Keratinocyte (primary cell): Measurements from ENCODE around the gene GRIA1. TPM values are rescaled to one million over a fixed set of nuclear protein-coding genes. Genes with fewer than 3 reads are reported as not detected.

ENCODE experiments used
- DNase-seq: peaks from one replicate; pipeline ENCODE4 v3.0.0-alpha.2; 2011; ENCODE audit warnings: low read depth, missing footprints, low spot score
- FAIRE-seq: peaks from 2 replicates; lab custom pipeline; 2011; peaks lifted over from hg19 to GRCh38; lab: Jason Lieb, UNC
- H2AFZ ChIP-seq: 2 replicates; pipeline ENCODE4 v1.6.0; 2012; ENCODE audit warnings: low read length, control low read depth, inconsistent platforms; ENCODE audit not compliant: control insufficient read depth
- H3K27ac ChIP-seq: 2 replicates; pipeline ENCODE4 v1.5.1; 2011; ENCODE audit warnings: low read length; ENCODE audit not compliant: control insufficient read depth, insufficient read depth
- H3K27me3 ChIP-seq: 3 replicates; pipeline ENCODE4 v1.6.0; 2011; ENCODE audit warnings: low read length; ENCODE audit not compliant: control insufficient read depth, insufficient read depth; ENCODE audit errors: extremely low read depth
- H3K36me3 ChIP-seq, 2 experiments: 2 replicates in 1 of 2; 3 replicates in 1 of 2; pipeline ENCODE4 v1.5.1; 2011; ENCODE audit warnings: low read length in 2 of 2, mild to moderate bottlenecking in 1 of 2; ENCODE audit not compliant: control insufficient read depth in 2 of 2, insufficient read depth in 2 of 2; ENCODE audit errors: extremely low read depth in 1 of 2
- H3K4me1 ChIP-seq: 3 replicates; pipeline ENCODE4 v1.5.1; 2011; ENCODE audit warnings: low read length; ENCODE audit not compliant: control insufficient read depth, insufficient read depth; ENCODE audit errors: extremely low read depth
- H3K4me2 ChIP-seq: 3 replicates; pipeline ENCODE4 v1.6.0; 2011; ENCODE audit warnings: low read depth, low read length; ENCODE audit not compliant: control insufficient read depth, insufficient read depth; ENCODE audit errors: extremely low read depth
- H3K4me3 ChIP-seq, 3 experiments: fragments of 200-600 bp in 1 of 3; sonication (generic) in 1 of 3; 2 replicates in 2 of 3; 3 replicates in 1 of 3; pipeline ENCODE4 v1.5.1; 2011 to 2016; ENCODE audit warnings: low read length in 3 of 3, mild to moderate bottlenecking in 3 of 3, control low read depth in 2 of 3, inconsistent platforms in 1 of 3, low read depth in 1 of 3, mixed read lengths in 1 of 3, mixed run types in 1 of 3, moderate library complexity in 1 of 3; ENCODE audit not compliant: control insufficient read depth in 2 of 3, insufficient read depth in 2 of 3; ENCODE audit errors: extremely low read depth in 1 of 3
- H3K79me2 ChIP-seq: 2 replicates; pipeline ENCODE4 v1.6.0; 2012; ENCODE audit warnings: low read length; ENCODE audit not compliant: control insufficient read depth, insufficient read depth
- H3K9ac ChIP-seq: 3 replicates; pipeline ENCODE4 v1.6.0; 2011; ENCODE audit warnings: low read length; ENCODE audit not compliant: control insufficient read depth, insufficient read depth; ENCODE audit errors: extremely low read depth
- H3K9me1 ChIP-seq: 3 replicates; pipeline ENCODE4 v1.6.0; 2011; ENCODE audit warnings: low read length; ENCODE audit not compliant: control insufficient read depth, insufficient read depth; ENCODE audit errors: extremely low read depth
- H3K9me3 ChIP-seq: 2 replicates; pipeline ENCODE4 v1.5.1; 2012; ENCODE audit warnings: low read depth, low read length; ENCODE audit not compliant: control insufficient read depth
- H4K20me1 ChIP-seq: 3 replicates; pipeline ENCODE4 v1.6.0; 2011; ENCODE audit warnings: low read length; ENCODE audit not compliant: control insufficient read depth, insufficient read depth; ENCODE audit errors: extremely low read depth
- CTCF ChIP-seq, 3 experiments: IDR thresholded peaks in 1 of 3; conservative IDR thresholded peaks in 1 of 3; optimal IDR thresholded peaks in 1 of 3; 2 replicates in 2 of 3; 3 replicates in 1 of 3; pipeline versions ENCODE3 to v1.5.1; 2011; ENCODE audit warnings: low read length in 3 of 3, mild to moderate bottlenecking in 3 of 3, moderate library complexity in 2 of 3, control low read depth in 1 of 3, inconsistent platforms in 1 of 3; ENCODE audit not compliant: insufficient read depth in 2 of 3; ENCODE audit errors: extremely low read depth in 1 of 3
- EZH2 ChIP-seq: IDR thresholded peaks from one replicate; pipeline ENCODE4 v1.6.1; 2012; ENCODE audit warnings: inconsistent platforms, mild to moderate bottlenecking, low read length, moderate library complexity
- dilution Hi-C: fragments of 300-500 bp; cut with MboI; formaldehyde crosslinking; loops from one replicate; pipeline ENCODE4 v1.7.0; 2020; ENCODE audit warnings: low sequenced_read_pairs; ENCODE audit not compliant: extremely low pct_ligation_motif_present
- polyA plus RNA-seq, 5 experiments: library from polyadenylated mRNA; depleted of rRNA in 3 of 5; stranded (reverse) in 3 of 5; stranded (forward) in 1 of 5; unstranded in 1 of 5; fragments of >200 nt; gene quantifications; 1 replicate in 1 of 5; 2 replicates in 3 of 5; 3 replicates in 1 of 5; pipeline versions ENCODE4 v1.2.1 to v1.2.3, GENCODE V29; 2011 to 2012; ENCODE audit warnings: missing spikeins in 2 of 5, low read depth in 1 of 5, low replicate concordance in 1 of 5

Gene GRIA1
- polyA plus RNA-seq, 1 donor (not counting 4 experiments of a cell fraction or from before 2014, with no cell fraction given), result not detected

GRCh38 chr5:153777681-153778581 is 287.5 kb downstream of the GRIA1 start:
- no peak overlapping the region for H3K27ac ChIP-seq
- H4K20me1 ChIP-seq, result no peaks in the 10 kb centered on the region
- H3K9me1 ChIP-seq, result no peaks in the 10 kb centered on the region
- H3K9ac ChIP-seq, result no peak overlapping the region
- H3K79me2 ChIP-seq, result no peaks in the 10 kb centered on the region
- TF ChIP-seq EZH2 (no peak), CTCF (optimal IDR thresholded peaks at IDR 0.05 in 1 of 3, IDR thresholded peaks at IDR 0.05 in 1 of 3, conservative IDR thresholded peaks at IDR 0.05 in 1 of 3; ENCODE audit: extremely low read depth in 1 of 3, insufficient read depth in 2 of 3, low read length in 3 of 3) (no peak)
- no peak overlapping the region for H3K4me2 ChIP-seq
- no peak overlapping the region for H2AFZ ChIP-seq
- H3K4me3 ChIP-seq, result no peak overlapping the region
- dilution Hi-C loops, result no loop called here
- no peak for FAIRE-seq
- no peaks in the 10 kb centered on the region for H3K27me3 ChIP-seq
- DNase-seq, result no peak
- no peaks in the 10 kb centered on the region for H3K36me3 ChIP-seq
- H3K9me3 ChIP-seq, result no peaks in the 10 kb centered on the region
- H3K4me1 ChIP-seq, result no peaks in the 10 kb centered on the region

- no peaks in the 10 kb centered on the region for H4K20me1 ChIP-seq
- dilution Hi-C loops, result no loop called here
- no peaks in the 10 kb centered on the region for H3K36me3 ChIP-seq
- H3K4me3 ChIP-seq, result no peak overlapping the region
- H3K4me2 ChIP-seq, result no peak overlapping the region
- H3K9me3 ChIP-seq, result no peaks in the 10 kb centered on the region
- TF ChIP-seq CTCF (optimal IDR thresholded peaks at IDR 0.05 in 1 of 3, IDR thresholded peaks at IDR 0.05 in 1 of 3, conservative IDR thresholded peaks at IDR 0.05 in 1 of 3; ENCODE audit: extremely low read depth in 1 of 3, insufficient read depth in 2 of 3, low read length in 3 of 3), result no peak
- TF ChIP-seq EZH2, result no peak
- H2AFZ ChIP-seq, result no peak overlapping the region
- DNase-seq (no peak), FAIRE-seq (no peak)
- H3K79me2 ChIP-seq, result no peaks in the 10 kb centered on the region
- H3K27ac ChIP-seq, result no peak overlapping the region
- H3K27me3 ChIP-seq, result no peaks in the 10 kb centered on the region
- no peak overlapping the region for H3K9ac ChIP-seq
- H3K4me1 ChIP-seq, result no peaks in the 10 kb centered on the region
- no peaks in the 10 kb centered on the region for H3K9me1 ChIP-seq
These were observed 289.4 kb downstream of the GRIA1 start for GRCh38 chr5:153779836-153780235.
